Measurements from ENCODE around the gene INSM2.

Gene INSM2

DNA sequence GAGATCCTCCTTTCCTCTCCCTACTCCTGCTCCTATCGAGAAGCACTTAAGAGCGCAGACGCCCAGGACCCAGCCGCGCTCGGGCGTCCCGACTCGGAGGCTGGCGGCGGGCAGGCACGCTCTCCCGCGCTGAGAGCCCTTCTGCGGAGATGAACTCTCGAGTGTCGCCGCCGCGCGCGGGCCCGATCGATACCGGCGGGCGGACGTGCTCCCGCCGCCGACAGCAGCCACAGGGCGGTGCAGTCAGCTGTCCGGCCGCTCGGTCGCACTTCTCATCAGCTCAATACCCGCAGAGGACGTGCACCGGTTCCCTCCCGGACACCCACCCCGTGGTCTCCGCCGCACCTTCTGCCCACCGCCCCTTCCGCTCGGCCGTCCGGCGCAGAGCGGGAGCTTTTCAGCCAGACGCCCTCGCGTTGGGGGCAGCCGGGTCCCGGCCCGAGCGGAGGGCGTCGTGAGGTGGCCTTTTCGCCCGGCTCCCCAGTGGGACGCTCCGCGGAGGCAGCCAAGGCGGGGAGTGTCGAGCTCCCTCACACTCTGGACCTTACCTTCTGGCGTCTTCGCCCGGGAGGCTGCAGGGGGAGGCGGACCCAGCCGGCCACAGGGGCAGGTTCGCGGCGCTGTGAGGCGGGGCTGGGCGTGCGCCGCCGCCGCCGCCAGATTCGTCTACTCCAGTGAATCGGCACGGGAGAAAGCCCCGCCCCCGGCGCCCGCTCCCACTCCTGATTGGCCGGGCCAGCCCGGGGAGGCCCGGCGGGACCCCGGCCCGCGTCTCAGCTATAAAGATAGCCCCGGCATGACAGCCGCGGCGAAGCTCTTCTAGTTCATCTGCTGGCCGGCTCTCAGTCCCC is at the start of gene INSM2:
TSS of gene INSM2 (plus strand) at position 808 of the 851 bp plus-strand sequence. CDS start 89 bp downstream, outside the sequence.
- DNase-seq = no peak

- no peak for DNase-seq
Observed at GRCh38 chr14:35492569-35493014, 41.4 kb upstream of the INSM2 start.

DNA sequence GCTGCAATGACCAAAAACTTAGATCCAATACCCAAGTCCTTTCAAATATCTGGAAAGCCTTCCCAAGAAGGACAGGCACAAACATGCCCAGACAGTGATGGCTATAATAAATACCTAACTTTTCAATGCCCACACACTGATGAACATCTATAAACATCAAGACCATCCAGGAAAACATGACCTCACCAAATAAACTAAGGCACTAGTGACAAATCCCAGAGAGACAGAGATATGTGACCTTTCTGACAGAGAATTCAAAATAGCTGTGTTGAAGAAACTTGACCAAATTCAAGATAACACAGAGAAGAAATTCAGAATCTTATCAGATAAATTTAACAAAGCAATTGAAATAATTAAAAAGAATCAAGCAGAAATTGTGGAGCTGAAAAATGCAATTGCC is 38.7 kb upstream of the INSM2 start:
- no peak for DNase-seq

DNA sequence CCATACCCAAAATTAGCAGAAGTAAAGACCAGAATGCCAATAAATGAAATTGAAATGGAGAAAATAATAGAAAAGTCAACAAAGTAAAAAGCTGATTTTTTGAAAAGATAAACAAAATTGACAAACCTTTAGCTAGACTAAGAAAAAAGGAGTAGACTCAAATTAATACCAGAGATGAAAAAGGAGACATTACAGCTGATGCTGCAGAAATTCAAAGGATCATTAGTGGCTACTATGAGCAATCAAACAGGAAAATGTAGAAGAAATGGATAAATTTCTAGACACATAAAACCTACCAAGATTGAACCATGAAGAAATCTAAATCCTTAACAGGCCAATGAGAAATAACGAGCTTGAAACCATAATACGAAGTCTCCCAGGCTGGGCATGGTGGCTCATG is 34.8 kb upstream of the INSM2 start:
- no peak for DNase-seq

DNA sequence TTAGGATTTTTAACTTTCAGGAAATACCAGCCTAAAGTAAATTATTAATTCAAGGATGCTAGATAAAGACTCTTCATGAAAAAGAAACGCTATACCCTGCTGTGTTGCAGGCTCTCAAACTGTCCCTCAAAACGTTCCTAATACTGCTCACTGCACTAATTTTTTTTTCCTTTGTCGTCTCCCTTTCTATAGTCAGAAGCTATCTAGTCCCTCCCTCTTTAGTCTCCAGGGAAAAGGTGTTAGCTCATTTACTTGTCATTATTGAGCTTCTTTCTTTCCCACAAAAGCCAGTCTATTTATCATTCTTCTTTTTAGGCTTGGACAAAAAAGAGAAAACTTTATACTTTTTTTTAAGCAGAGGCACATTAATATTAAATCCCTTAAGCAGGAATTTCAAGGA is 30.3 kb upstream of the INSM2 start:
- no peak for DNase-seq

DNA sequence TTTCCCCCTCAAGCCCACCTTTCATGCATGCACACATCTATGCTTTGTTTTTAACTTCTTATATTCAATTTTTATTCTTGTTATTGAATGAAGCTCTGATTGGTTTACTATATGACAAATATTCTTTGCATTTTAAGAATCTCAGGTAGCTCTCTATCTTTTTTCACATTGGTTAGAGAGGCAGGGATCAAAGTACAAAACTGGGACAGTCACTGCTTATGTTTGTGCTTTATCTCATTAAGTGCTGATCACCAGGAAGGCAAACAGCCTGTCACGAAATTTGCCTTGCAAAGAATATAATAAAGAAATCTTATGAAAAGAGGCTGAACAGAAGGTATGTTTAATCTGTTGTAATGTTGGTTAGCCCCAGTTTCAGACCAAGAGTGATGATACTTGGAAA is 29.7 kb upstream of the INSM2 start:
- DNase-seq = no peak

DNA sequence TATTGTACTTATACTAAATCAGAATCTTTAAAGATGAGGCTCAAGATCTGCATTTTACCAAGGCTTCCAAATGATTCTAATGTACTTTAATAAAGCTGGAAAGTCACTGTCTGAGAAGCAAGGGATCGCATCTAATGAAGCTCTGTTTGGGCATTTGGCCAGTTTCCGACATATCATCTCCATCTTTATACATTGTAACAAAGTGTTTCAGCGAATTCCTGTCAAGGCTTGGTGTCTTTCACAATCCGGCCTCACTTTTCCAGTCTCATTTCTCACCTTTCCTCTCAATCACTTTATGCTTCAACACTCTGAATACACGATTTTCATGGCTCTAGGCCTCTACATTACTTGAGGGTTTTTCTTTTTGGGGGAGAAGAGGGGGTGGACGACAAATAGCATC is 27.5 kb upstream of the INSM2 start:
- DNase-seq = no peak

- DNase-seq = no peak
Observed at GRCh38 chr14:35506927-35507326, 27.0 kb upstream of the INSM2 start.

DNA sequence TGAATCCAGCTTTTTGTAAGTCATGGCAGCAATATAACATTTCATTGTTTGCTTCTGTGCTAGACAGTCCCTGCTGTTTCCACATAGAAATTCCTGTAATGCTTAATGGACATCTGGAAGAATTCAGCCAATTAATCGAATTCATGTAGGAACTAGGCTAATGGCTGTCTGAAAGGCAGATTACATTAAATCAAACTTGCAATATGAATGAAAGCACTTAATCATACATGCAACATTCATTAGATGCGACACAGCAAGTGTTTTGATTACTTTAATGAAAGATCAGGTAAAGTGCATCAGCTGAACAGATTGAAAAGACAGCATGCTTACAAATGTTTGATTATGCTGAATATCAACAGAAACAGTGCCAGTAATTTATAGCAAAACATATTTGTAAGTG is 24.1 kb upstream of the INSM2 start:
- DNase-seq = no peak

- DNase-seq = no peak
Observed at GRCh38 chr14:35512765-35513164, 21.2 kb upstream of the INSM2 start.

DNA sequence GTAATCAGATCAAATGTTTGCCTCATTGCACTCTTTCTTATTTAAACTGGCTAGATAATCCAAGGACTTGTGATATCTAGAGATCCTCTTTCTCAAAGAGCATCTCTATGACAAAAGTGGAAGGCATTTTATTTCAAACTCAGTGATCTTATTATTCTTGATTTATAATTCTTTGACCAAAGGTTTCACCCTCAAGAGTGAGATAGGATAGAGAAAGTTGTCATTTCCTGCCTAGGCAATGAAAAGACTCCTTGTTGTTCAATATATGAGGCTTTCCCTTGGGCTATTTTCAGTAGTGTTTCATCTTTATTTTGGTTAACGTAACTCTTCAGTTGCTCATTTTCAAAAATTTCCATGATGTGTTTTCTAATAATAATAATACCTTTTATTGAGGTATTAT is 18.0 kb upstream of the INSM2 start:
- no peak for DNase-seq

DNA sequence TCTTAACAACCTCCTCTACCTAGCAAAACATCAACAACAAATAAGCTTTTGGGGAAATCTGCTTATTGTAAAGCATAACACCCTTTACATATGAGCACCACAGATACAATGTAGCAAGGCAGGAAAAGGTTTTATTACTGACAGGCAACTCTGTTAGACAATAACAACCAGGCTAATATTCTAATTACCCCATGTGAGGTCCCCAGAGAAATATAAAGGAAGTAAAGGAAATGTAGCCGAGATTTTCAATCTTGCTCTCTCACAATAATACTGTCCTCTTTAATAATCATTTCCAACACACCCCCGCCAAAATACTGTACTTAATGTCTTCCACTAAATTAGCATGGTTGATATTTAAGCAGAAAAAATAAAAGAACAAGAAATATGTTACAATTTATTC is 14.0 kb upstream of the INSM2 start:
- DNase-seq = no peak

DNA sequence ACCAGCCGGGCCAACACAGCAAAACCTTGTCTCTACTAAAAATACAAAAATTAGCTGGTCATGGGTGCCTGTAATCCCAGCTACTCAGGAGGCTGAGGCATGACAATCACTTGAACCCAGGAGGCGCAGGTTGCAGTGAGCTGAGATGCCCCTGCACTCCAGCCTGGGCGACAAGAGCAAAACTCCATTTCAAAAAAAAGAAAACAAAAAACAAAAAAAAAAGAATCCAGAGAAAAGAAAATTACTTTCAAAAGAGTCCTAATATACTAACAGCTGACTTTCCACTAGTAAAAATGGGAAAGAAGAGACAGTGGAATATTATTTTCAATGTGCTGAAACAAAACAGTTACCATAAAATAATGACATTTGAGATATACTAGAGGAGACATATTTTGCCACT is 8.3 kb upstream of the INSM2 start:
- no peak for DNase-seq

DNA sequence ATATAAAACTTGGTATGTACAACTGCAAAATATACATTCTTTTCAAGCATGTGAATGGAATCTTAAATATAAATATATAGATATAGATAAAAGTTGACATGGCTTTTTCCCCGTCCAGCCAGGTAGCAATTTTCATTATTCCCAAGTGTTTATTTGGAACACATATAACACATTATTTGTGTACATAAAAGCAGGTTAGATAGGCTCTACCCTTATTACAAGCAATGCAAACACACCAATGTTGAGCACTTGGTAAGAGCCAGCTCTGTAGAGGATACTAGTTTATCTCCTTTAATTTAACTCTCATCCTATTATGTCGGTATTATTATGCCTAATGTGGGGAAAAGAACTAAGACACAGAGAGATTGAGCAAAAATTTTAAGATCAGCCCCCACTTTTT is 7.0 kb upstream of the INSM2 start:
- DNase-seq = no peak

DNA sequence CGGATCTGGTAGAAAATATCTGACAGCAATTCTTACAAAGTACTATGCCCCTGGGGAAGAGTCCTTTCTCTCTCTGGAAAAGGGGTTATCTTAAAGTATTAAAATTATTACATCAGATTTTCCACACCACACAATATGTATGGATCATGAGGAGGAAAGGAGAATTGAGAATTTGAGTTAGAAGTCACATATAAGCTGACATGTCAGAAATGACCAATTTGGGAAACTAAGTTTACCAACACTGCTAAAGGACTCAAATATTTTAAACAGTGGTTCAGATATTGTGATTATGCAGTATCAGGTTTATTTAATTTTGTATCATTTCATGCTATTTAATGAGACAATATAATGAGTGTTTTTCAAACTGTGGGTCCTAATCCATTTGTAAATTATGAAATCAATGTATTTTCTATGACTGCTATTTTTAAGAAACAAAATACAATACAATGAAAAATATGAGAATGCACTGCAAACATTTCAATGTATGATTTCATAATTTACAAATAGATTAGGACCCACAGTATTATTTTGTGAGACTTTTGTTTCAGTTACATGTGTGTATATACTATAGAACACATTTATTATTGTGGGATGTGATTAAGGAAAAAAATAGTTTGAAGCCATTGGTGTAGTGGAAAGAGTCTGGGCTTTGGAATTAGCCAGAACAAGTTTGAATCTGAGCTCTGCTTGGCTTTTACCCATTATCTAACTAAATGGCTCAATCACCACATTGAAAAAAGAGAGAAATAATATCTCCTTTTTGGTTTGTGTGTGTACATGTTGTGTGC is 1.8 kb upstream of the INSM2 start:
- no peak for DNase-seq

DNA sequence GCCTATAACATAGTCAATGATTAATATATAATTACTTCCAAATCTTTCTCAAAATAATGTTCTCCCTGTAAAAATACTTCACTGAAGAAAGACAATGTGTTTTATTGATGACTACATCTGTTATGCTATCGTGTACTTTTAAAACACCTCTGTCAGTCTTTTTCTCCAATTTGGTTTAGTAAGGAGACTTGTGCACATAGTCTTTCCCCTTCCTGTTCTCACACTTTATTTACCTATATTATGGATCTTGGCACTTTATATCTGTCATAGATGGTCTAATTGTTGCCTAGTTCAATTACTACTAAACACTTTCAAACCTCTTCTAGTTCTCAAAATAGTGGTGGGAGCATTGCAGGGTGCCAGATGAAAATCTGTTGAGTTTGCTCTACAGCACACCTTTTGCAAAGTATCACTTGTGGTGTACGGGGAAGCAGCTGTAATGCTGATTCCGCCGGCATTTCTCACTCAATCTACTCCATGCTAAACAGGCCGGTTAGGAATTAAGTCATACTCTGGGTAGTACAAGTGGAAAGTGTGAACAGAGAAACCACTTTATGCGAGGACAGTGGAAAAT is 1.1 kb upstream of the INSM2 start:
- DNase-seq = no peak

GRCh38 chr14:35534208-35534872 is 376 bp downstream of the INSM2 start:
- DNase-seq = no peak

- no peak for DNase-seq
Observed at GRCh38 chr14:35534873-35535482, 1.0 kb downstream of the INSM2 start.

DNA sequence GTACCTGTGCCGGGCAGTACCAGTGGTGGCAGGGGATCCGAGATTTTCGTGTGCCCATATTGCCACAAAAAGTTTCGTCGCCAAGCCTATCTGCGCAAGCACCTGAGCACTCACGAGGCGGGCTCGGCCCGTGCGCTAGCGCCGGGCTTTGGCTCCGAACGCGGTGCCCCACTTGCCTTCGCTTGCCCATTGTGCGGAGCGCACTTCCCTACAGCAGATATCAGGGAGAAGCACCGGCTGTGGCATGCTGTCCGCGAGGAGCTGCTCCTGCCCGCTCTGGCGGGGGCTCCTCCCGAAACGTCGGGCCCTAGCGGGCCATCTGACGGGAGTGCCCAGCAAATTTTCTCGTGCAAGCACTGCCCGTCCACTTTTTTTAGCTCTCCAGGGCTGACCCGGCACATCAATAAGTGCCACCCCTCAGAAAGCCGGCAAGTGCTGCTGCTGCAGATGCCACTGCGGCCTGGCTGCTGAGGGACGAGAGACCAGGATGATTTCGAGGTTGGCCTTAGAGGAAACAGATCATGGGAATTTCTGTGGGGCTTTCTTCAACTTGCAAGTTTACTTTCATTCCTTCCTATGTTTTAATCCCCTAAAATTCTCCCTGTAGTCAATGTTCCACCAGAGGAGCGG is 1.6 kb downstream of the INSM2 start:
- no peak for DNase-seq

- no peak for DNase-seq
Observed at GRCh38 chr14:35539969-35540368, 6.0 kb downstream of the INSM2 start.

DNA sequence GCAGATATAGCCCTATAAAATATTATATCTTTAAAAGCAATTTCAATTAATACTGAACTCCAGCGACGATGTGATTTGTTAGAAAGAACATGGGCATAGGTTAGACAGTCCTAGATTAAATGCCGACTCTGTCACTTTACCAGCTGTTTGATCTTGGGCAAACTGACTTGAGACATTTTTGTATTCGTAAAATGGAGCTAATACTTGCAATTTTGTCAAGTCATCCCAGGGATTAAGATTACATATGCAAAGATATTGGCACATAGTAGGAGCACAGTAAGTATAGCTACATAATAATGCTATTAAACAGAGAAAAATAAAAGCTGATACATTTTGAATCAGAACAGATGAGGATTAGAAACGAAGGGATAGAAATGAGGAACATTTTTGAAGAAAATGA is 9.0 kb downstream of the INSM2 start:
- DNase-seq = no peak

DNA sequence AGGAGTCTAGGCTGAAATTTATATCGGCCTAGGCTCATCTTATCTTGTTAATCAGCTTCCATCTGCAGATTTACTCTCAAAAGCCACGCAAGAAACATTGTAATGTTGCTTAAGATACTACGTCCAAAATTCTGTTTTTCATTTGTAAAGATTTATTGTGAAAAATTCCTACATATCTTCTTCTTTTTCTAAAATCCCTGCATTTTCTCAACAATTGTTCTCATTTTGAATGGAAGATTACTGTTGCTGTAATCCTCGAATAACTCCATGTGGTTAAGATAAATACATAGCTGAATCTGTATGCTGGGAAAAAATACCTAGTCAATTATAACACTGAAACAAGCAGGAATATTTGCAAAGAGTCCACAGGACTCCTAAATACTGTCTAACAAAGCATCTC is 15.6 kb downstream of the INSM2 start:
- no peak for DNase-seq

Measured in NCI-H187 treated with DMSO at 0.1 percent for 48 hours (cell line).